Gastroesophageal sphincter (tissue), 4 donors: Measurements from ENCODE around the gene PRKAR1B. TPM values are rescaled to one million over a fixed set of nuclear protein-coding genes. Genes with fewer than 3 reads are reported as not detected.

Experiments
- ATAC-seq: fragments of 150-250 bp; one replicate; pipeline ENCODE4 v1.9.1; 2016; ENCODE audit warnings: mild to moderate bottlenecking, moderate library complexity
- H3K27ac ChIP-seq, 4 donors: fragments of 200-600 bp; sonication (generic) in 3 of 4; 1 replicate in 3 of 4; 2 replicates in 1 of 4; pipeline ENCODE4 v1.5.1; 2016 to 2019
- H3K27me3 ChIP-seq: fragments of 200-600 bp; sonication (generic); one replicate; pipeline ENCODE4 v1.5.1; 2019
- H3K36me3 ChIP-seq, 2 donors: fragments of 200-600 bp; sonication (generic); one replicate each; pipeline ENCODE4 v1.5.1; 2019; ENCODE audit warnings: control low read depth in 1 of 2
- H3K4me1 ChIP-seq, 3 donors: fragments of 200-600 bp; sonication (generic); 1 replicate in 2 of 3; 2 replicates in 1 of 3; pipeline ENCODE4 v1.5.1; 2016 to 2019; ENCODE audit warnings: control low read depth in 2 of 3
- H3K4me3 ChIP-seq, 2 donors: fragments of 200-600 bp; sonication (generic); one replicate each; pipeline ENCODE4 v1.5.1; 2019; ENCODE audit warnings: mild to moderate bottlenecking in 1 of 2, moderate library complexity in 1 of 2
- H3K9me3 ChIP-seq, 3 donors: fragments of 200-600 bp; sonication (generic); one replicate each; pipeline ENCODE4 v1.5.1; 2017 to 2019; ENCODE audit warnings: control low read depth in 2 of 3
- EP300 ChIP-seq: sonication (generic); formaldehyde crosslinking; IDR thresholded peaks from one replicate; pipeline ENCODE4 v1.6.1; 2017; ENCODE audit warnings: antibody characterized with exemption, mild to moderate bottlenecking
- POLR2A ChIP-seq, 2 donors: fragments of 450-650 bp; IDR thresholded peaks; one replicate each; pipeline ENCODE4 v1.6.1; 2017; ENCODE audit warnings: antibody characterized with exemption in 2 of 2, mild to moderate bottlenecking in 2 of 2, moderate library complexity in 1 of 2
- POLR2AphosphoS5 ChIP-seq: sonication (generic); formaldehyde crosslinking; IDR thresholded peaks from one replicate; pipeline ENCODE4 v1.6.1; 2017; ENCODE audit warnings: antibody characterized with exemption
- WGBS, 2 donors: methylation state at CpG; one replicate each; pipeline ENCODE4 v1.1.5; 2018; ENCODE audit warnings: low coverage in 1 of 2; 5-methylcytosine and 5-hydroxymethylcytosine counted together
- total RNA-seq, 4 donors: library from RNA; depleted of rRNA; stranded (reverse); fragments of >200 nt; gene quantifications; one replicate each; pipeline ENCODE4 v1.1.0, GENCODE V29; 2016
- TF ChIP-seq, protein P1 (sequence below), 4 experiments: fragments of 200-600 bp in 2 of 4; fragments of 450-650 bp in 2 of 4; sonication (generic) in 1 of 4; IDR thresholded peaks; one replicate each; pipeline ENCODE4 v1.5.1; 2017 to 2019; ENCODE audit warnings: antibody characterized with exemption in 4 of 4, mild to moderate bottlenecking in 2 of 4, moderate library complexity in 2 of 4

Gene PRKAR1B
- total RNA-seq, 4 donors from 2014 or later, result 11.6 to 39.1 (median 24.8) TPM

DNA sequence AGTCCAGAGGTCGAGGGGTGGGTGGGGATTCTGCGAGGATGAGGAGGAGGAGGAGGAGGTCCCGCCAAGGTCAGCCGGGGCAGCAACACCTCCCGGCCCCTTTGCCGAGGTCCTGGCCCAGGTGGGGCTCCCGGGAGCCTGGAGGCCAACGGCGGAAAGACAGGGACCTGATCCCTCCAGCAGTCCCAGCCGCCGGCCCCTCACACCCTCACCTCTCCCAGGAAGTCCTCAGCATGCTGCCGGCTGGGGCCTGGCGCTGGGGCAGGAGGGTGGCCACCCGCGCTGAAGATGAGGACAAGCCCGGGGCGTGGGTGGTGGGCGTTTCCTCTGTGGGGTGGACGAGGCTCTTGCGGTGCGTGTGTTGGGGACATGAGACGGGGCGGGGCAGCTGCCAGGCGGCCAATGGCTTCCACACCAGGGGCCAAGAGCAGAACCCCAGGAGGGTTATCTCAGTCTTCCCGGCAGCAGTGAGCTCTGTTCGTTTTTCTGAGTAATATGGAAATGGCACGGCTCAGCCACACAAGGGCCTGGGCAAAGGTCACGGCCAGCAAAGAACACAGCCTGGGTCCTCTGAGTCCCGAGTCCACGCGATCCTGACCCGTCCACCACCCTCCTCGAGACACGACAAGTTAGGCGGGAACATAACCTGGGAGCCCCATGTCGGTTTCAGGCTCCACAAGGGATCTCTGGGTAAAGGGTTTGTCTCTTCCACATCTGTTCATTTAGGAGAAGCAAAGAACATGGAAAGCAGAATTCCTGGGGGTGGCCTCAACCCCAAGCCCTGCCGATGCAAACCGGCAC, 124.5 kb downstream of the PRKAR1B start:
- WGBS, 2 donors, result 95 to 100% methylated on average over 2 to 10 of the region's 38 CpGs
- Histone ChIP-seq H3K36me3 (peaks cover 0 to 16% of the 10 kb centered on the region in 2 donors), H3K9me3 (no peaks in the 10 kb centered on the region), H3K27ac (peak overlapping the region in 3 of 4 donors; percentile 74 to 85 (median 79)), H3K4me1 (peaks cover 0 to 33% (median 6%) of the 10 kb centered on the region in 3 donors), H3K27me3 (no peaks in the 10 kb centered on the region), H3K4me3 (peak overlapping the region in 1 of 2 donors; percentile 23)
- no peak for ATAC-seq
- TF ChIP-seq, protein P1, sequence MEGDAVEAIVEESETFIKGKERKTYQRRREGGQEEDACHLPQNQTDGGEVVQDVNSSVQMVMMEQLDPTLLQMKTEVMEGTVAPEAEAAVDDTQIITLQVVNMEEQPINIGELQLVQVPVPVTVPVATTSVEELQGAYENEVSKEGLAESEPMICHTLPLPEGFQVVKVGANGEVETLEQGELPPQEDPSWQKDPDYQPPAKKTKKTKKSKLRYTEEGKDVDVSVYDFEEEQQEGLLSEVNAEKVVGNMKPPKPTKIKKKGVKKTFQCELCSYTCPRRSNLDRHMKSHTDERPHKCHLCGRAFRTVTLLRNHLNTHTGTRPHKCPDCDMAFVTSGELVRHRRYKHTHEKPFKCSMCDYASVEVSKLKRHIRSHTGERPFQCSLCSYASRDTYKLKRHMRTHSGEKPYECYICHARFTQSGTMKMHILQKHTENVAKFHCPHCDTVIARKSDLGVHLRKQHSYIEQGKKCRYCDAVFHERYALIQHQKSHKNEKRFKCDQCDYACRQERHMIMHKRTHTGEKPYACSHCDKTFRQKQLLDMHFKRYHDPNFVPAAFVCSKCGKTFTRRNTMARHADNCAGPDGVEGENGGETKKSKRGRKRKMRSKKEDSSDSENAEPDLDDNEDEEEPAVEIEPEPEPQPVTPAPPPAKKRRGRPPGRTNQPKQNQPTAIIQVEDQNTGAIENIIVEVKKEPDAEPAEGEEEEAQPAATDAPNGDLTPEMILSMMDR (IDR thresholded peaks at IDR 0.05), result no peak
- TF ChIP-seq POLR2AphosphoS5 (no peak), EP300 (no peak), POLR2A (IDR thresholded peaks at IDR 0.05) (no peak)

DNA sequence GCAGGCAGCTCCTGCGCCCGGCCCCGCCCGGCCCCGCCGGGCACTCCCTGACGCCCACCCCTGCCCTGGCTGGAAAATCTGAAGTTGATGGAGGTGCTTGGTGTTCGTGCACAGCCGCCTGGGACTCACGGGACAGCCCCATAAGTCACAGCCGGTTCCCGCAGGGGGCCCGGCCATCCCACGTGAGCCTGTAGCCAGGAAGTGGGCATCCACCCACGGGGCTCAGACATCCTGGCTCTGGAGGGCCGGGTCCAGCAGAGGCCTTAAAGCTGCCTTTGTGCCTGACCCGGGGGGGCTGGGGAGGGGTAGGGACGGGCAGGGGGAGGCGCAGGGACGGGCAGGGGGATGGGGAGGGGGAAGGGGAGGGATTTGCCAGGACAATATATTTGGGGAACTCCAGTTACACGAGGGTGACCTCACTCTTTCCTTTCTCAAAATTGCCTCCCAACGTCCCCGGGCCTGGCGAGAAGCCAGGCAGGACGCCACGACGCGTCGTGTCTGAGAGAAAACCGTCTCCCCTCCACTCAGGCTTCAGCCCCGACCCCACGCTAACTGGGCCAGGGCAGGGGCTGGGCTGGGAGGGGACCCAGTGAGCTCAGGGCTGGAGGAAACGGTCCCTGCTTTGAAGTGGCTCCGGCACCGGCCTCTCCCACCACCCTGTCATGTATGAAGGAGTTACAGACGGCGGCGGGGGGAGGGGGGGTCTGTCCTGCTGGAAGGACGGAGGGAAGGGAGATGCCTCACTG, 125.3 kb downstream of the PRKAR1B start:
- peak overlapping the region in 1 of 2 donors; percentile 23 for H3K4me3 ChIP-seq
- ATAC-seq, result peak; percentile 31
- no peaks in the 10 kb centered on the region for H3K27me3 ChIP-seq
- TF ChIP-seq EP300, result no peak
- no peak for TF ChIP-seq POLR2AphosphoS5
- TF ChIP-seq, protein P1 (IDR thresholded peaks at IDR 0.05), result no peak
- TF ChIP-seq POLR2A (IDR thresholded peaks at IDR 0.05), result no peak
- H3K9me3 ChIP-seq, result no peaks in the 10 kb centered on the region
- H3K27ac ChIP-seq, result peak overlapping the region in 3 of 4 donors; percentile 74 to 85 (median 79)
- peaks cover 0 to 16% of the 10 kb centered on the region in 2 donors for H3K36me3 ChIP-seq
- WGBS, 2 donors, result 0% methylated on average over 1 of the region's 39 CpGs; no CpG with 5 or more reads in 1 of the 2 donors
- peaks cover 0 to 33% (median 6%) of the 10 kb centered on the region in 3 donors for H3K4me1 ChIP-seq

DNA sequence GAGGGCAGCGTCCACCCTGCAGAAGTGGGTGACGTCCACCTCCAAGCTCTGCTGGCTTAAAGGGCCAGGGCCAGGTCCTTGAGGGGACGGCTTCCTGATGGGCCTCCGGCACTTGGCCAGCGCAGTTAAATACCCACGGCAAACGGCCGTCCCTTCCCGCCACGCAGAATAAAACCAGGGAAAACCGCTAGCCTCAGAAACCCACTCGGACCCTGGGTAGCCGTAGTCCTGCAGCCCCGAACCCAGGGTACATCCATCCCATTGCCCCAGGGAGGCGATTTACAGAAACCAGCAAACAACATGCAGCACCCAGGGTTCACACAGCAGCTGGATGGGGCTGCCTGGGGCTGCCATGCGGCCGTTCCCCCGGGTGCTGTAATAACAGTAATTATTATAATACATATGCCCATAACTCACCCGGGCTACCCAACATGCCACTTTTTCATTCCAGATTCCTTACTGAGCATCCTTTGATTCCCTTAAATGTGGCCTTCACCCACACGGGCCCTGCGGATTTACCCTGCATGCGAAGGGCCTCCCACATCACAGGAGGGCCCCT, 126.0 kb downstream of the PRKAR1B start:
- Histone ChIP-seq H3K4me3 (peak overlapping the region in 1 of 2 donors; percentile 23), H3K9me3 (no peaks in the 10 kb centered on the region), H3K4me1 (peaks cover 0 to 33% (median 6%) of the 10 kb centered on the region in 3 donors), H3K36me3 (peaks cover 0 to 20% of the 10 kb centered on the region in 2 donors), H3K27me3 (no peaks in the 10 kb centered on the region), H3K27ac (peak overlapping the region in 3 of 4 donors; percentile 74 to 85 (median 79))
- TF ChIP-seq POLR2A (IDR thresholded peaks at IDR 0.05) (no peak), POLR2AphosphoS5 (no peak), EP300 (no peak)
- TF ChIP-seq, protein P1 (IDR thresholded peaks at IDR 0.05), result no peak
- WGBS, 2 donors, result 41 to 75% methylated on average over 4 to 6 of the region's 22 CpGs
- ATAC-seq, result no peak

DNA sequence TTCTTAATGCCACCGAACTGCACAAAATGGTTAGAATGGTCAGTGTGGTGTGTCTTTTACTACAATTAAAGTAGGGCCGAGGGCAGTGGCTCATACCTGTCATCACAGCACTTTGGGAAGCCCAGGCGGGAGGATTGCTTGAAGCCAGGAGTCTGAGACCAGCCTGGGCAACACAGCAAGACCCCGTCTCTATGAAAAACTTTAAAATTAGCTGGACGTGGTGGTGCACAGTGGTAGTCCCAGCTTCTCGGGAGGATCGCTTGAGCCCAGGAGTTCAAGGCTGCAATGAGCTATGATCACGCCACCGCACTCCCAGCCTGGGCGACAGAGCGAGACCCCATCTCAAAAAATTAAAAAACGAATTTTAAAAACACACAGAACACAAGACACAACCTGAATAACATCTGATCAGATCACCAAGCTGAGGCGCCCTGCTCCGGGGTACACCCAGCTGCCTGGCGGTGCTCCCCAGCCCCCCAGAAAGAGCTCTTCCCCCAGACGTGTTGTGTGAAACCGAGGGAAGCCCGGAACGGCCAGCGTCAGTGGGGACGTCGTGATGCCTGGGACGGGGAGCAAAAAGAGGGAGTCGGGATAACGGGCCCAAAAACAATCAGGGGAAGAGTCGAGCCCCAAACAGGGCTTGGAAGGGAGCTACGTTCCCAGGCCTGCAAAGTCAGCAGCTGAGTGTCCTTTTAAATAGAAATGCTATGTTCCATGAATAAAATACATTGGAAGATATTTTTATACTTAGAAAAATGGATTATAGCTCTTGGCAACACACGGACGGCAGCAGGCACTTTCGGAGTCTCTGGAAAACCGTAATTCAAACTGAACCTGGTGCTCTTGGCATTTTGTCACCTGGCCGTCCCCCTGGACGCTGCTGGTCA, 126.7 kb downstream of the PRKAR1B start:
- no peak for ATAC-seq

More for the DNA sequence above, 126.7 kb downstream of the PRKAR1B start:
- H3K9me3 ChIP-seq, result peaks cover 0 to 4% (median 0%) of the 10 kb centered on the region in 3 donors
- H3K27ac ChIP-seq, result peak overlapping the region in 2 of 4 donors; percentile 74 to 79
- peaks cover 0 to 33% (median 6%) of the 10 kb centered on the region in 3 donors for H3K4me1 ChIP-seq
- peak overlapping the region in 1 of 2 donors; percentile 23 for H3K4me3 ChIP-seq
- no peaks in the 10 kb centered on the region for H3K27me3 ChIP-seq
- H3K36me3 ChIP-seq, result peaks cover 0 to 20% of the 10 kb centered on the region in 2 donors
- TF ChIP-seq POLR2A (IDR thresholded peaks at IDR 0.05) (no peak), EP300 (no peak), POLR2AphosphoS5 (no peak)
- TF ChIP-seq, protein P1 (IDR thresholded peaks at IDR 0.05), result no peak
- 72 to 80% methylated on average over 6 to 29 of the region's 33 CpGs for WGBS, 2 donors
